ENCODE measurements around the gene MRTFB. TPM values are rescaled to one million over a fixed set of nuclear protein-coding genes. Genes with fewer than 3 reads are reported as not detected.

The MRTFB gene
- total and polyA plus RNA-seq, 2 of the 13 experiments (the other 11 are each of a cell fraction or from before 2014, with no cell fraction given): 11.4 to 14.0 TPM

DNA sequence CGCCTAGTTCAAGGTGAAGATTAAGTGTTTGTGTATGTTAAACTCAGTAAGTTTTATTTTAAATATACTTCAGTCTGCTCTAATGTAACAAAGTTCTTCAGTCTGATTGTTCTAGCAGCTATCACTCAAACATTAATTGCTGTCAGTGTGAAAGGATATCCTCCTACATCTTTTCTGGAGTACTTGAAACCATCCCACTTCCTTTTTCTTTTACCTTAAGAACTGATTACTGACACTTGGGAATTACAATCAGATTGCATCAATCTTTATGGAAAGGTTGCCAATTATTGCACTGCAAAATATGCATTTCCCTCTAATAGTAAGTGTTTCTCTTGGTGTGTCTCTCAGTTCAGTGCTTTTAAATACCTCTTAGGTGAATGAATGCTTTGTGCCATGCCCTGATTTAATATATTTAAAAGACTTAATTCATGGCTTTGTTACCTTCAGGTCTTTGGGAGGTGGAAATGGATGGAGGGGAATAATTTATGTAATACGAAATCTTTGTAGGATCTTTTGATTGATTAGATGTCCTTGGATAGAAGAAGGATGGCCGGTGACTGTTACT is 16.6 kb downstream of the MRTFB start (continued):
- TF ChIP-seq YEATS4 (CRISPR knock-in tag; IDR thresholded peaks at IDR 0.05; ENCODE audit: borderline replicate concordance) (no peak; the same call in 1 of the 2 replicates), ZNF530 (CRISPR knock-in tag; IDR thresholded peaks at IDR 0.05; ENCODE audit: low read depth) (no peak), MAX (IDR thresholded peaks at IDR 0.05) (no peak), ZNF274 (CRISPR knock-in tag; IDR thresholded peaks at IDR 0.05) (no peak), SOX5 (CRISPR knock-in tag; IDR thresholded peaks at IDR 0.05; ENCODE audit: borderline replicate concordance) (no peak), ZFP82 (CRISPR knock-in tag; IDR thresholded peaks at IDR 0.05; ENCODE audit: borderline replicate concordance) (no peak), ZNF724P (CRISPR knock-in tag; IDR thresholded peaks at IDR 0.05; ENCODE audit: borderline replicate concordance) (no peak), ZSCAN25 (CRISPR knock-in tag; IDR thresholded peaks at IDR 0.05) (peak; percentile 2; the same call in 1 of the 2 replicates), KLF12 (CRISPR knock-in tag; IDR thresholded peaks at IDR 0.05; ENCODE audit: borderline replicate concordance) (0 out of 2 replicates have a peak, but pooled peaks have one; percentile 45), SNAPC5 (CRISPR knock-in tag; IDR thresholded peaks at IDR 0.05; ENCODE audit: borderline replicate concordance) (0 out of 2 replicates have a peak, but pooled peaks have one; percentile 67), ISX (CRISPR knock-in tag; conservative IDR thresholded peaks at IDR 0.05) (0 out of 2 replicates have a peak, but pooled peaks have one; percentile 49), KLF16 (CRISPR knock-in tag; IDR thresholded peaks at IDR 0.05) (no peak), NFE2 (CRISPR knock-in tag; IDR thresholded peaks at IDR 0.05) (no peak), HNRNPK (IDR thresholded peaks at IDR 0.05; ENCODE audit: low read depth, low read length, poor library complexity, severe bottlenecking) (no peak), ELF4 (CRISPR knock-in tag; IDR thresholded peaks at IDR 0.05; ENCODE audit: borderline replicate concordance) (peak; percentile 17; the same call in 1 of the 2 replicates)
- TF ChIP-seq, protein P1, sequence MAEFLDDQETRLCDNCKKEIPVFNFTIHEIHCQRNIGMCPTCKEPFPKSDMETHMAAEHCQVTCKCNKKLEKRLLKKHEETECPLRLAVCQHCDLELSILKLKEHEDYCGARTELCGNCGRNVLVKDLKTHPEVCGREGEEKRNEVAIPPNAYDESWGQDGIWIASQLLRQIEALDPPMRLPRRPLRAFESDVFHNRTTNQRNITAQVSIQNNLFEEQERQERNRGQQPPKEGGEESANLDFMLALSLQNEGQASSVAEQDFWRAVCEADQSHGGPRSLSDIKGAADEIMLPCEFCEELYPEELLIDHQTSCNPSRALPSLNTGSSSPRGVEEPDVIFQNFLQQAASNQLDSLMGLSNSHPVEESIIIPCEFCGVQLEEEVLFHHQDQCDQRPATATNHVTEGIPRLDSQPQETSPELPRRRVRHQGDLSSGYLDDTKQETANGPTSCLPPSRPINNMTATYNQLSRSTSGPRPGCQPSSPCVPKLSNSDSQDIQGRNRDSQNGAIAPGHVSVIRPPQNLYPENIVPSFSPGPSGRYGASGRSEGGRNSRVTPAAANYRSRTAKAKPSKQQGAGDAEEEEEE (CRISPR knock-in tag; IDR thresholded peaks at IDR 0.05; ENCODE audit: borderline replicate concordance): no peak
- TF ChIP-seq, protein P2, sequence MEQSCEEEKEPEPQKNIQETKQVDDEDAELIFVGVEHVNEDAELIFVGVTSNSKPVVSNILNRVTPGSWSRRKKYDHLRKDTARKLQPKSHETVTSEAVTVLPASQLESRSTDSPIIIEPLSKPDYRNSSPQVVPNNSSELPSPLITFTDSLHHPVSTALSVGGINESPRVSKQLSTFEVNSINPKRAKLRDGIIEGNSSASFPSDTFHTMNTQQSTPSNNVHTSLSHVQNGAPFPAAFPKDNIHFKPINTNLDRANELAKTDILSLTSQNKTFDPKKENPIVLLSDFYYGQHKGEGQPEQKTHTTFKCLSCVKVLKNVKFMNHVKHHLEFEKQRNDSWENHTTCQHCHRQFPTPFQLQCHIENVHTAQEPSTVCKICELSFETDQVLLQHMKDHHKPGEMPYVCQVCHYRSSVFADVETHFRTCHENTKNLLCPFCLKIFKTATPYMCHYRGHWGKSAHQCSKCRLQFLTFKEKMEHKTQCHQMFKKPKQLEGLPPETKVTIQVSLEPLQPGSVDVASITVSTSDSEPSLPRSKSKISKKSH (CRISPR knock-in tag; IDR thresholded peaks at IDR 0.05; ENCODE audit: borderline replicate concordance): no peak
- TF ChIP-seq, protein P3, sequence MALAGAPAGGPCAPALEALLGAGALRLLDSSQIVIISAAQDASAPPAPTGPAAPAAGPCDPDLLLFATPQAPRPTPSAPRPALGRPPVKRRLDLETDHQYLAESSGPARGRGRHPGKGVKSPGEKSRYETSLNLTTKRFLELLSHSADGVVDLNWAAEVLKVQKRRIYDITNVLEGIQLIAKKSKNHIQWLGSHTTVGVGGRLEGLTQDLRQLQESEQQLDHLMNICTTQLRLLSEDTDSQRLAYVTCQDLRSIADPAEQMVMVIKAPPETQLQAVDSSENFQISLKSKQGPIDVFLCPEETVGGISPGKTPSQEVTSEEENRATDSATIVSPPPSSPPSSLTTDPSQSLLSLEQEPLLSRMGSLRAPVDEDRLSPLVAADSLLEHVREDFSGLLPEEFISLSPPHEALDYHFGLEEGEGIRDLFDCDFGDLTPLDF (CRISPR knock-in tag; IDR thresholded peaks at IDR 0.05): 0 out of 2 replicates have a peak, but pooled peaks have one; percentile 51
- TF ChIP-seq, protein P4, sequence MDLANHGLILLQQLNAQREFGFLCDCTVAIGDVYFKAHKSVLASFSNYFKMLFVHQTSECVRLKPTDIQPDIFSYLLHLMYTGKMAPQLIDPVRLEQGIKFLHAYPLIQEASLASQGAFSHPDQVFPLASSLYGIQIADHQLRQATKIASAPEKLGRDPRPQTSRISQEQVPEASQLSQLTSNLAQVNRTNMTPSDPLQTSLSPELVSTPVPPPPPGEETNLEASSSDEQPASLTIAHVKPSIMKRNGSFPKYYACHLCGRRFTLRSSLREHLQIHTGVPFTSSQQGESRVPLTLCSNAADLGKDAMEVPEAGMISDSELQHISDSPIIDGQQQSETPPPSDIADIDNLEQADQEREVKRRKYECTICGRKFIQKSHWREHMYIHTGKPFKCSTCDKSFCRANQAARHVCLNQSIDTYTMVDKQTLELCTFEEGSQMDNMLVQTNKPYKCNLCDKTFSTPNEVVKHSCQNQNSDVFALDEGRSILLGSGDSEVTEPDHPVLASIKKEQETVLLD (CRISPR knock-in tag; IDR thresholded peaks at IDR 0.05; ENCODE audit: low read depth): no peak

Measured in HepG2 (cell line).